Body of pancreas (tissue), 4 donors: ENCODE data around the gene SH3BP4.
A peak's percentile ranks its signal among the peaks of the same experiment; 100 is the strongest.

Source experiments
- CTCF ChIP-seq, 7 experiments: fragments of 450-650 bp in 4 of 7; fragments of 200-600 bp in 3 of 7; sonication (generic) in 3 of 7; IDR thresholded peaks; one replicate each; pipeline ENCODE4 v1.5.1; 2016 to 2019; ENCODE audit warnings: antibody characterized with exemption in 7 of 7
- POLR2A ChIP-seq, 3 donors: fragments of 450-650 bp; IDR thresholded peaks; one replicate each; pipeline ENCODE4 v1.6.1; 2016; ENCODE audit warnings: antibody characterized with exemption in 3 of 3, mild to moderate bottlenecking in 2 of 3

- TF ChIP-seq CTCF (IDR thresholded peaks at IDR 0.05) (peak in 5 of 7 experiments; percentile 8 to 44 (median 40)), POLR2A (IDR thresholded peaks at IDR 0.05) (peak in 2 of 3 donors; percentile 55 to 68)
Observed at GRCh38 chr2:235050980-235051351, 99.1 kb downstream of the SH3BP4 start.
